ENCODE measurements around the gene CD247.

DNA sequence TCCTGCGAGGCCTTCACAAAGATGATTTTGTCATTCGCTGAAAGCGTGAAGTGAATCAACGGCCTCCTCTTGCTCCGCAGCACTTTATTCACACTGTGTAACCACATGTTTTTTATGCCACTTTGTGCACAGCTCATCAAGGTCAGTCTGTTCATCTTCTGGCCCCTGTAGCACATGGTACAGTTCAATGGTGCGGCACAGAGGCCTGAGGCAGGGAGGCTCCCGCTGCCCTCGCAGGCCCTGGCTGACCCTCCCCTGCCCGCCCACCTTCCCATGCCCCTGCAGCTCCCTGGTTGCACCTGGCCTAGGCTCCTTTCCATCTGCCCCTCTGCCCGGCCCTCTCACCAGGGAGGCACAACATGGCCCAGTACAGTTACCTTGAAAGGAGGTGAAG, 87.5 kb downstream of the CD247 start:
- TF ChIP-seq POLR2A (IDR thresholded peaks at IDR 0.05; ENCODE audit: low read length) (no peak), NFE2L2 (conservative IDR thresholded peaks at IDR 0.05; ENCODE audit: low read length) (no peak), RAD21 (conservative IDR thresholded peaks at IDR 0.05 in 1 of 2, IDR thresholded peaks at IDR 0.05 in 1 of 2) (no peak), JUN (IDR thresholded peaks at IDR 0.05) (no peak), MAFK (IDR thresholded peaks at IDR 0.05; ENCODE audit: partially characterized antibody) (no peak), CHD2 (IDR thresholded peaks at IDR 0.05; ENCODE audit: low read length, partially characterized antibody) (no peak), RARB (CRISPR knock-in tag; IDR thresholded peaks at IDR 0.05) (no peak), MYC (IDR thresholded peaks at IDR 0.05; ENCODE audit: borderline replicate concordance, low read length) (no peak), KDM1A (IDR thresholded peaks at IDR 0.05; ENCODE audit: low read depth) (no peak), ZNF302 (CRISPR knock-in tag; IDR thresholded peaks at IDR 0.05) (no peak), EP300 (IDR thresholded peaks at IDR 0.05) (no peak)
- TF ChIP-seq, protein P1, sequence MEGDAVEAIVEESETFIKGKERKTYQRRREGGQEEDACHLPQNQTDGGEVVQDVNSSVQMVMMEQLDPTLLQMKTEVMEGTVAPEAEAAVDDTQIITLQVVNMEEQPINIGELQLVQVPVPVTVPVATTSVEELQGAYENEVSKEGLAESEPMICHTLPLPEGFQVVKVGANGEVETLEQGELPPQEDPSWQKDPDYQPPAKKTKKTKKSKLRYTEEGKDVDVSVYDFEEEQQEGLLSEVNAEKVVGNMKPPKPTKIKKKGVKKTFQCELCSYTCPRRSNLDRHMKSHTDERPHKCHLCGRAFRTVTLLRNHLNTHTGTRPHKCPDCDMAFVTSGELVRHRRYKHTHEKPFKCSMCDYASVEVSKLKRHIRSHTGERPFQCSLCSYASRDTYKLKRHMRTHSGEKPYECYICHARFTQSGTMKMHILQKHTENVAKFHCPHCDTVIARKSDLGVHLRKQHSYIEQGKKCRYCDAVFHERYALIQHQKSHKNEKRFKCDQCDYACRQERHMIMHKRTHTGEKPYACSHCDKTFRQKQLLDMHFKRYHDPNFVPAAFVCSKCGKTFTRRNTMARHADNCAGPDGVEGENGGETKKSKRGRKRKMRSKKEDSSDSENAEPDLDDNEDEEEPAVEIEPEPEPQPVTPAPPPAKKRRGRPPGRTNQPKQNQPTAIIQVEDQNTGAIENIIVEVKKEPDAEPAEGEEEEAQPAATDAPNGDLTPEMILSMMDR (IDR thresholded peaks at IDR 0.05), result no peak
- TF ChIP-seq, protein P2, sequence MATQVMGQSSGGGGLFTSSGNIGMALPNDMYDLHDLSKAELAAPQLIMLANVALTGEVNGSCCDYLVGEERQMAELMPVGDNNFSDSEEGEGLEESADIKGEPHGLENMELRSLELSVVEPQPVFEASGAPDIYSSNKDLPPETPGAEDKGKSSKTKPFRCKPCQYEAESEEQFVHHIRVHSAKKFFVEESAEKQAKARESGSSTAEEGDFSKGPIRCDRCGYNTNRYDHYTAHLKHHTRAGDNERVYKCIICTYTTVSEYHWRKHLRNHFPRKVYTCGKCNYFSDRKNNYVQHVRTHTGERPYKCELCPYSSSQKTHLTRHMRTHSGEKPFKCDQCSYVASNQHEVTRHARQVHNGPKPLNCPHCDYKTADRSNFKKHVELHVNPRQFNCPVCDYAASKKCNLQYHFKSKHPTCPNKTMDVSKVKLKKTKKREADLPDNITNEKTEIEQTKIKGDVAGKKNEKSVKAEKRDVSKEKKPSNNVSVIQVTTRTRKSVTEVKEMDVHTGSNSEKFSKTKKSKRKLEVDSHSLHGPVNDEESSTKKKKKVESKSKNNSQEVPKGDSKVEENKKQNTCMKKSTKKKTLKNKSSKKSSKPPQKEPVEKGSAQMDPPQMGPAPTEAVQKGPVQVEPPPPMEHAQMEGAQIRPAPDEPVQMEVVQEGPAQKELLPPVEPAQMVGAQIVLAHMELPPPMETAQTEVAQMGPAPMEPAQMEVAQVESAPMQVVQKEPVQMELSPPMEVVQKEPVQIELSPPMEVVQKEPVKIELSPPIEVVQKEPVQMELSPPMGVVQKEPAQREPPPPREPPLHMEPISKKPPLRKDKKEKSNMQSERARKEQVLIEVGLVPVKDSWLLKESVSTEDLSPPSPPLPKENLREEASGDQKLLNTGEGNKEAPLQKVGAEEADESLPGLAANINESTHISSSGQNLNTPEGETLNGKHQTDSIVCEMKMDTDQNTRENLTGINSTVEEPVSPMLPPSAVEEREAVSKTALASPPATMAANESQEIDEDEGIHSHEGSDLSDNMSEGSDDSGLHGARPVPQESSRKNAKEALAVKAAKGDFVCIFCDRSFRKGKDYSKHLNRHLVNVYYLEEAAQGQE (IDR thresholded peaks at IDR 0.05), result no peak
- TF ChIP-seq, protein P3, sequence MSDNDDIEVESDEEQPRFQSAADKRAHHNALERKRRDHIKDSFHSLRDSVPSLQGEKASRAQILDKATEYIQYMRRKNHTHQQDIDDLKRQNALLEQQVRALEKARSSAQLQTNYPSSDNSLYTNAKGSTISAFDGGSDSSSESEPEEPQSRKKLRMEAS (IDR thresholded peaks at IDR 0.05), result no peak
